ENCODE measurements around the gene SLC16A9. TPM values are rescaled to one million over a fixed set of nuclear protein-coding genes. Genes with fewer than 3 reads are reported as not detected.

The SLC16A9 gene
- total RNA-seq, 1 donor from 2014 or later: 0.40 TPM

DNA sequence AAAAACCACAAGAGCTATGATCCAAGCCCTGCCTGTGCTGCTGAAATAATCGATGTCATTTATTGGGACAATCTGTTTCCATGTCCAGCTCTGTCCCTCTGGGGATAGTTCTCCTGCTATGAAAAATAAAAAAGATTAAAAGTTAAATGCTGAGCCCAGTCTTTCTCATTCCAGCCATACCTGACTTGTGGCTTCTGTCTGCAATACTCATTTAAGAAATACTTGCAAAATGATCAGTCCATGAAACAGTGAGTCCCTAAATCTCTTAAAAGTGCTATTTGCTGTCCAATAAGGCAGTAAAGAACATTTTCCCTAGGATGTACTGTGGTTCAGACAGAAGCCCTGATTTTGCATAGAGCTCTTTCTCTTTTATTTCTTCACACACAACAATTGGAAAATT, 91.7 kb downstream of the SLC16A9 start:
- ATAC-seq: no peak
- DNase-seq: no peak
- intact Hi-C loops (cut with micrococcal nuclease): no loop called here

DNA sequence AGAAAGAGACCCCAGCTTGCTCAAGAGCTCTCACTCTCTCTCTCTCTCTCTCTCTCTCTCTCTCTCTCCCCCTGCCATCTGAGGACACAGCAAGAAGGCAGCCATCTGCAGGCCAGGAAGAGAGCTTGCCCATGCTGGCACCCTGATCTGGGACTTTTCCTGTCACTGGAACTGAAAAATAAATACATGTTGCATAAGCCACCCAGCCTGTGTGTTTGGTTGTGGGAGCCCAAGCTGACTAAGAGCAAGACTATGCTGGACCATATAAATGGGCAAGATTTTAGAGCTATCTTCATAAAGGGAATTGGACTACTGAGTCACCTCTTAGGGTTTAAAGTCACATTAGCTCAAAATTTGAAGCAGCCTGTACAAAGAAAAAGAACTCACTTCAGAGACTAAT, 98.6 kb downstream of the SLC16A9 start:
- intact Hi-C loops (cut with micrococcal nuclease): no loop called here
- ATAC-seq (no peak), DNase-seq (no peak)

DNA sequence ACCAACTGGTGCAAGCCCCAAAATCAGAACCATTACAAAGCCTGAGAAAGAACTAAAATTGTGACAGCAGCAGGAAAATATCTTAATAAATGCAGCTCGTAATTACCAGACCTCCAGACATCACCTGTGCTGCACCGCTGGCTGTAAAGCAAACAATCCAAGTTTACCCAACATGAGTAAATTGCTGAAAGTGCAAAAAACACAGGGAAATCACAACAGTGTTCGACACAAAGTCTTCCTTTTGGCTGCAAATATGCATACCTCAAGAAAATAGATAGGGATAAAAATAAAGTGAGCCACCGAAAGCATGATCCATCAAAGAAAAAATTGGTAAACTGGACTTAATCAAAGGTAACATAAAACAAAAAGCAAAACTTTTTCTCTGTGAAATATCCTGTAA, 101.7 kb downstream of the SLC16A9 start:
- ATAC-seq (no peak), DNase-seq (no peak)
- intact Hi-C loops (cut with micrococcal nuclease): no loop called here

DNA sequence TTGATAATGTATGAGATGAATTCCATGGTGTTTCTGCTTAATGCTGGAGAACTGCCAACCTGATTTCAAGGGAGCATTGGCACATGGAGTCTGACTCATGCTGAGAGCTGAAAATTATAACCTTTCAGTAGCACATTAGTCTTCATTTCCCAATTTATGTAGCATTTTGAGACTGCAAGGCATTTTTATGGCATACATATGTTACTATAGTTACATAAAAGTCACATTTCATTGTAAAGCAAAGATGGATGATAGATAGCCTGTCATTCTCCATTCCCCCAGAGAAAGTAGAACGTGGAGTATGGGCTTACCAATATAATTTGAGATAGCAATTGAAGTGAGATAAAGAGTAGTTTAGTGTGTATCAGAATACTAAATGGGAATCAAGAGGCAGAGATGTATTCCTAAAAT, 103.1 kb downstream of the SLC16A9 start:
- intact Hi-C loops (cut with micrococcal nuclease): no loop called here
- DNase-seq: no peak
- no peak for ATAC-seq

DNA sequence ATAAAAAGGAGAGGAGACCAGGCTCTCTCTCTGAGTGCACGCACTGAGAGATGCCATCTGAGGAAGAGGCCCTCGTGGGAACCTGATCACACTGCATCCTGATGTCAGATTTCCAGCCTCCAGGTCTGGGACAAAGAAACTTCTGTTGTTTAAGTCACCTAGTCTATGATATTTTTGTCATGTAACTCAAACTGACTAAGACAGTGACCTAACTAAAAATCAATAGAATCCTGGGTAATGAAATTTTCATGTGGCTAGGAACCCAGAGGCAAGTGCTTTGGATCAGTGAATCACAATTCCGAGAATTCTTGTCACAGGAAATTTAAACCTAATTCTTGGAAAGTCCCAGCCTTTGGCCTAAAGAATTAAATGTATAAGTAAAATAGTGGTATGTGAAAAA, 107.7 kb downstream of the SLC16A9 start:
- intact Hi-C loops (cut with micrococcal nuclease): no loop called here
- ATAC-seq: no peak
- no peak for DNase-seq

Other genes starting within 250 kb of the SLC16A9 start
- not detected for gene MRLN, start 43.6 kb upstream of the SLC16A9 start, total RNA-seq
- 15.9 TPM for gene CCDC6, start 196.7 kb upstream of the SLC16A9 start, total RNA-seq